Karpas-422 (cell line): ENCODE measurements around the gene ABCC8. TPM values are rescaled to one million over a fixed set of nuclear protein-coding genes. Genes with fewer than 3 reads are reported as not detected.

Experiments used
- DNase-seq: peaks from one replicate; pipeline ENCODE4 v3.0.0-alpha.2; 2015
- H2AFZ ChIP-seq: fragments of 200-600 bp; sonication (generic); 2 replicates; pipeline ENCODE4 v1.6.1; 2014; ENCODE audit warnings: antibody characterized with exemption, low read length, mixed read lengths
- H3K27ac ChIP-seq: fragments of 200-600 bp; sonication (generic); 2 replicates; pipeline ENCODE4 v1.5.1; 2014; ENCODE audit warnings: mild to moderate bottlenecking, low read length, moderate library complexity
- H3K27me3 ChIP-seq: fragments of 200-600 bp; sonication (generic); 2 replicates; pipeline ENCODE4 v1.6.1; 2014; ENCODE audit warnings: low read length, mixed read lengths
- H3K36me3 ChIP-seq: fragments of 200-600 bp; sonication (generic); 2 replicates; pipeline ENCODE4 v1.6.1; 2014; ENCODE audit warnings: low read length, mixed read lengths; ENCODE audit not compliant: insufficient read depth
- H3K4me1 ChIP-seq: fragments of 200-600 bp; sonication (generic); 2 replicates; pipeline ENCODE4 v1.6.1; 2014; ENCODE audit warnings: mild to moderate bottlenecking, low read length, mixed read lengths
- H3K4me2 ChIP-seq: fragments of 200-600 bp; sonication (generic); 2 replicates; pipeline ENCODE4 v1.6.1; 2014; ENCODE audit warnings: low read length, low read depth, mild to moderate bottlenecking; ENCODE audit not compliant: poor library complexity, severe bottlenecking
- H3K4me3 ChIP-seq: fragments of 200-600 bp; sonication (generic); 2 replicates; pipeline ENCODE4 v1.5.1; 2014; ENCODE audit warnings: mild to moderate bottlenecking, antibody characterized with exemption, low read length, mixed read lengths
- H3K79me2 ChIP-seq: fragments of 200-600 bp; sonication (generic); 2 replicates; pipeline ENCODE4 v1.6.1; 2014; ENCODE audit warnings: mild to moderate bottlenecking, low read length, mixed read lengths
- H3K9ac ChIP-seq: fragments of 200-600 bp; sonication (generic); 2 replicates; pipeline ENCODE4 v1.6.0; 2014; ENCODE audit warnings: low read length
- H3K9me2 ChIP-seq: fragments of 200-600 bp; sonication (generic), shearing (Covaris generic); replicated peaks from 2 replicates; pipeline ENCODE4 v1.6.0; 2014; ENCODE audit warnings: mild to moderate bottlenecking, low read length, moderate library complexity; ENCODE audit not compliant: insufficient read depth
- H3K9me3 ChIP-seq: fragments of 300-700, 200-600 bp; sonication (generic); 2 replicates; pipeline ENCODE4 v1.6.1; 2014; ENCODE audit warnings: low read length, mixed read lengths
- H4K20me1 ChIP-seq: fragments of 200-600 bp; sonication (generic); 2 replicates; pipeline ENCODE4 v1.6.1; 2014; ENCODE audit warnings: mild to moderate bottlenecking, antibody characterized with exemption, low read length, low read depth; ENCODE audit not compliant: insufficient read depth
- total RNA-seq: library from RNA; depleted of rRNA; stranded (reverse); fragments of >200 nt; shearing (Covaris generic); gene quantifications from 2 replicates; pipeline ENCODE4 v1.2.3, GENCODE V29; 2014; ENCODE audit warnings: low replicate concordance

Gene ABCC8
- total RNA-seq, 1 experiment from 2014 or later, result not detected

DNA sequence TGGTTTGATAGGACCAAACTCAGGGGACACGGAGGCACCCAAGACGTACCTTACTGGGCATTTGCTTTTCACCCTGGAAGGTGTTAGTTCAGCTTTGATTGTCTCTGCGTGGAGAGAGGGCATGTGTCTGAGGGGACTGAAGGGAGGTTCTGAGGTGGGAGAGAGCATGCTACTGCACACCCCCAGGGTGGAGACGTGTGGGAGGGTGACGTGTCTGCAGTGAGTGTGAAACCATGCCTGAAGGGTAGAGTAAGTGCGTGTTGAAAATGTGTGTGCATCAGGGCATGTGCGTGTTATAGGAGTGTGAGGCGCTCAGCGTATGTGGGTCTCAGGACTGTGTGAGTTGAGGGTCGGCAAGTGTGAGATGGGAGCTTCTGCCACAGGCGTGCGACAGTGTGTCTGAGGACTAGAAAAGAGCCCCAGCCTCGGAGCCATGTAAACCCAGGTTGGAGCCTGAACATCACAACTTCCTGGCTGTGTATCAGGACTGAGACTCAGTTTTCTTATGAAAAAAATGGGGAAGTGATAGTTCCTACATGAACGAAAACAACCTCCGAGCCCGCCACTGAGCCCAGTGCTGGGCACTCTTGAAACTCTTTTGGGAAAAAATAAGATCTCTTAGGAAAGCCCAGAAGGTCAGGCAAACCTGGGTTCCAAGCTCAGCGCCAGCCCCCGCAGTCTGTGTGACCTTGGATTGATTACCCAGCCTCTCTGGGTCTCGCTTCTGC, 76.4 kb downstream of the ABCC8 start:
- no peak overlapping the region for H3K27ac ChIP-seq

DNA sequence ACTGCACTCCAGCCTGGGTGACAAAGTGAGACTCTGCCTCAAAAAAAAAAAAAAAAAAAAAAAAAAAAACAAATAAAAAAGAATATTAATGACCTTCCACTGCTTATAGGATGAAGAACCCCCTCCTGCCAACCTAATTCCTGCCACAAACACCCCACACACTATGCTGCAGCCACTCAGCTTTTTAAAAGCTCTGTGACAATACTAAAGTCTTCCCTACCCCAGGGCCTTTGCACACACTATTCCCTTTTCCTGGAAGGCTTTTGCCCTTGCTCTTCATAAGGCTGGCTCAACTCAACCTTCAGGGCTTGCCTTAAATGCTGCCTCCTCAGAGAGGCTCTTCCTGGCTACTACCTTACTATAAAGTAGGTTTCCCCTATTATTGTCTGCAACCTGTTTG, 77.4 kb downstream of the ABCC8 start:
- Histone ChIP-seq H3K9me3 (no peaks in the 10 kb centered on the region), H3K27me3 (no peaks in the 10 kb centered on the region), H3K36me3 (no peaks in the 10 kb centered on the region), H2AFZ (no peak overlapping the region), H3K4me2 (no peak overlapping the region), H3K79me2 (no peaks in the 10 kb centered on the region), H3K27ac (no peak overlapping the region), H3K9me2 (no peaks in the 10 kb centered on the region), H4K20me1 (no peaks in the 10 kb centered on the region), H3K9ac (no peak overlapping the region), H3K4me3 (no peak overlapping the region), H3K4me1 (peaks cover 13% of the 10 kb centered on the region)
- DNase-seq, result no peak

More for the DNA sequence above, 76.4 kb downstream of the ABCC8 start:
- Histone ChIP-seq H3K9me3 (no peaks in the 10 kb centered on the region), H2AFZ (peak overlapping the region; percentile 72; the same call in 1 of the 2 replicates), H4K20me1 (no peaks in the 10 kb centered on the region), H3K4me1 (peaks cover 13% of the 10 kb centered on the region), H3K4me2 (peak overlapping the region; percentile 50), H3K9me2 (no peaks in the 10 kb centered on the region), H3K36me3 (no peaks in the 10 kb centered on the region), H3K79me2 (no peaks in the 10 kb centered on the region), H3K27me3 (no peaks in the 10 kb centered on the region), H3K9ac (peak overlapping the region; percentile 21; the same call in 1 of the 2 replicates), H3K4me3 (peak overlapping the region; percentile 34)
- peak; percentile 50 for DNase-seq

DNA sequence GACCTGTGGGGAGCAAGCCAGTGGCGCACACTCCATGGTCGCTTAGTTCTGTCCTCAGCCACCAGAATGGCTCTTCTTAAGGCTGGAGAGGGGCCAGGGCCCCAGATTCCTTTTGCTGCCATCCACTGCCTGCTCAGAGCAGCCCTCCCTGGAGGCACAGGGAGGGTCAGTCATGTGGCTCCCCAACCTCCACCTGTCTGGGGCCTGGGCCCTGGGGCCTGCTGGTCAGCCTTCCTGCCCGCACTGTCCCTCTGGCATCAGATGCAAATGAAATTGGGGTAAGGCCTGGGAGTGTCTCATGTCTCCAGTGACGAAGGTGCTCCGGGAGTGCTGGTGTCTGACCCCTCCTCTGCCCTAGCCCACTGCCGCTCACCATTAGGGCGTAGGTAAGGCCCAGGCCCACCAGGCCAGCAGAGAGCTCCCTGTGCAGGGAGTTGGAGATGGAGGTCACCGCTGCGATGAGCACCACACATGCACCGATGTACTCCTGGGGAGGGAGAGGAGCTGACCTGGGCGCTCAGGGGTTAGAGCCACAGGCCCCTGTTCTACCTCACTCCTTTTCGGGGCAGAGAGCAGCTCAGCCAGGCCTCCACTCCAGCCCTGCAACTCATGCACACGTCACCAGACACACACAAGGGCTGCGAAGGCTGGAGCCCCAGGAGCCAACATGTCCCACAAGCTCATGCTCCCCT, 79.2 kb downstream of the ABCC8 start:
- no peak for DNase-seq
- H3K9me2 ChIP-seq, result no peaks in the 10 kb centered on the region
- no peak overlapping the region for H3K4me2 ChIP-seq
- H2AFZ ChIP-seq, result no peak overlapping the region
- peaks cover 13% of the 10 kb centered on the region for H3K4me1 ChIP-seq
- no peak overlapping the region for H3K27ac ChIP-seq
- no peaks in the 10 kb centered on the region for H4K20me1 ChIP-seq
- H3K27me3 ChIP-seq, result no peaks in the 10 kb centered on the region
- no peaks in the 10 kb centered on the region for H3K79me2 ChIP-seq
- H3K9me3 ChIP-seq, result no peaks in the 10 kb centered on the region
- H3K9ac ChIP-seq, result no peak overlapping the region
- H3K4me3 ChIP-seq, result no peak overlapping the region
- H3K36me3 ChIP-seq, result no peaks in the 10 kb centered on the region

DNA sequence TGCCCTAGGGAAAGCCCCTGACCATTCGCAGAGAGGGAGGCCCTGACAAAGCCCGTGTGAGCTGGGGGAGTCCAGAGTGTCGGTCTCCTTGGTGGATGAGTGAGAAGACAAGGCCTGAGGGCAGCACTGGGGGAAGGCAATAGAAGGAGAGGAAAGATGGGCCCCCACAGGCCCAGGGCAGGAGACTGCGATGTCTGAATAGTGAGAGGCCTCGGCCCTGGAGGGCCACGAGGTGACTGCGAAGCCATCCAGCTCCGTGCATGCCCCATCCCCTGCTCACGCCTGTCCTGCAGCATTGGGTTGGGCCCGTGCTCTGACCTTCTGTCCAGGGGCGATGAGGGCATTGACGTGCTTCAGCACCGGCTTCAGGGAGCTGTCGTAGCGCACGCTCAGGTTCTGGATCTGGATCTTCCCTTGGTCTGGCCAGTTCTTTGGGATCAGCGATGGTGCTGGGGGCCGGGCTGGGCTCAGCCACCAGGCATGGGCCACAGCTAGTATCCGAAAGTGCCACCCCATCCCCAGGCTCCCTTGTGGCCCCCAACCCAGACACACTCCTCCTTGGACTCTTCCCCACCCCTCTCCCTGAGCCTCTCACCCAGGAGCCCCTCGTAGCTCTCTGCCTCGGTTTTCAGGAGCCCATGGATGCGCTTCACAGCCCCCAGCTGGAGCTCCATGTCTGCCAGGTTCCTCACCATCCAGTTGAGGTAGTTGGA, 79.9 kb downstream of the ABCC8 start:
- no peaks in the 10 kb centered on the region for H3K9me2 ChIP-seq
- H3K4me1 ChIP-seq, result peaks cover 20% of the 10 kb centered on the region
- no peaks in the 10 kb centered on the region for H4K20me1 ChIP-seq
- H3K9ac ChIP-seq, result no peak overlapping the region
- no peak for DNase-seq
- no peak overlapping the region for H3K27ac ChIP-seq
- no peak overlapping the region for H3K4me2 ChIP-seq
- no peak overlapping the region for H2AFZ ChIP-seq
- H3K27me3 ChIP-seq, result no peaks in the 10 kb centered on the region
- no peaks in the 10 kb centered on the region for H3K79me2 ChIP-seq
- H3K4me3 ChIP-seq, result no peak overlapping the region
- H3K36me3 ChIP-seq, result no peaks in the 10 kb centered on the region
- no peaks in the 10 kb centered on the region for H3K9me3 ChIP-seq

DNA sequence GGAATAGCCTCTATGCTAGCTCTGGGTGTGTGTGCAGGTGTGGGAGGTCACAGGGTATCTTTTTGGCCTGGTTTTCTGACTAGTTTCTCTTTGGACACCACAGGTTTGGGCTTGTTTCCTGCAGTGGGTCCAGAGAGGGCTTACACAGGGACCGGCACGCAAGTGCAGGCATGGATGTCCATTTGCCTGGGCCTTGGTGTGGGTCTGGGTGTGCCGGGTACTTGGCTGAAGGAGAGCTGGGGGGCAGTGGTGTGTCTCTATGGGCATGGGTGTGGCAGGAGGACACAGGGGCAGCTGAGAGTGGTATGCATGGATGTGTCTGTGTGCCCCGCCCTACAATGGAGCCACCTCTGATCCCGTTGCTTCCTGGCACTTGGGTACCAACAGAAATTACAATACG, 80.7 kb downstream of the ABCC8 start:
- DNase-seq, result no peak
- H2AFZ ChIP-seq, result no peak overlapping the region
- no peaks in the 10 kb centered on the region for H3K79me2 ChIP-seq
- H3K9me2 ChIP-seq, result no peaks in the 10 kb centered on the region
- H3K4me2 ChIP-seq, result no peak overlapping the region
- H3K4me1 ChIP-seq, result peaks cover 26% of the 10 kb centered on the region
- H3K4me3 ChIP-seq, result no peak overlapping the region
- no peaks in the 10 kb centered on the region for H3K27me3 ChIP-seq
- no peaks in the 10 kb centered on the region for H3K36me3 ChIP-seq
- H3K9me3 ChIP-seq, result no peaks in the 10 kb centered on the region
- no peak overlapping the region for H3K27ac ChIP-seq
- H3K9ac ChIP-seq, result no peak overlapping the region
- H4K20me1 ChIP-seq, result no peaks in the 10 kb centered on the region

DNA sequence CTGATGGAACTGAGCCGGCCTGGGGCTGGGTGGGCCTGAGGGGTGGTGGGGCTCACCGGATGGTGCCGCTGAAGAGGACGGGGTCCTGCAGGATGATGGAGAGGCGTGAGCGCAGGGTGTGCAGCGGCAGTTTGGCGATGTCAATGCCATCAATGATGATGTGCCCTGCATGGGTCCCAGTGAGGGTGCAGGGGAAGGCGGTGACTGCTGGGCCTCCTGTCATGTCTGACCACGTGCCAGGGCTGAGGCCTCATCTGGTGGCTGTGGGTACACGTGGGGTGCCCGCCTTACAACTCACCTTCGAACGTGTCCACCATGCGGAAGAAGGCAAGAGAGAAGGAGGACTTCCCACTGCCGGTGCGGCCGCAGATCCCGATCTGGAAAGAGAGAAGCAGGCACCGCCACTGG, 81.1 kb downstream of the ABCC8 start:
- Histone ChIP-seq H3K27me3 (no peaks in the 10 kb centered on the region), H3K9me2 (no peaks in the 10 kb centered on the region), H3K79me2 (no peaks in the 10 kb centered on the region), H2AFZ (no peak overlapping the region), H3K9me3 (no peaks in the 10 kb centered on the region), H3K27ac (no peak overlapping the region), H4K20me1 (no peaks in the 10 kb centered on the region), H3K4me1 (peaks cover 23% of the 10 kb centered on the region), H3K9ac (no peak overlapping the region), H3K4me2 (no peak overlapping the region), H3K4me3 (no peak overlapping the region), H3K36me3 (no peaks in the 10 kb centered on the region)
- DNase-seq, result no peak

DNA sequence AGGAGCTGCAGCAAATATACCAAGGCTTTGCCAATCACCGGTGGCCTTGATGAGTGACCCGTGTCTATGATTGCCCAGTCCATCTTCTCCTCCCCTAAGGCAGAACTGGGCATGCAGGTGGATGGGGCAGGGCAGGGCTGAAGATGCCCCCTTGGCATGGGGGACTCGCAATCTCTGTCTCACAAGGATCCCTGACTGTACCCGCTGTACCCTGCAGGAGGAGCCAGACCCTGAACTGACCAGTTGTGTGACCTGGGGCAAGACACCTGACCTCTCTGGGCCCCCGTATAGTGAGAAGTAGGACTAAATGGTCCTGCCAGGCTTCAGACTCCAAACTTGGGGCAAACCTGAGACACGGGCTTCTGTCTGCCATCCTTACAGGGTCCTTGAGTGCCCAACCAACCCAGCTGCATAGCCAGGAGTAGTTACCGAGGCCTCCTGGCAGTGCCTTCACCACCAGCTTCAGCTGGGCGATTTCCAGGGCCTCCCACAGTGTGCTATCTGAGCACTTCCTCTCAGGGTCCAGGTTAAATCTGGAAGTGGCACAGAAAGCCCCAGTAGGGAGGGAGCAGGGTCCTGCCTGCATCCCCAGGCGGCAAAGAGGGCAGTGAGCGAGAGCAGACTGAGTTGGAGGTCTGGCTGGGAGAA, 81.8 kb downstream of the ABCC8 start:
- Histone ChIP-seq H3K27me3 (no peaks in the 10 kb centered on the region), H3K4me3 (no peak overlapping the region), H3K4me1 (peaks cover 17% of the 10 kb centered on the region), H3K4me2 (no peak overlapping the region), H3K9ac (no peak overlapping the region), H3K27ac (no peak overlapping the region), H2AFZ (no peak overlapping the region), H4K20me1 (no peaks in the 10 kb centered on the region), H3K9me2 (no peaks in the 10 kb centered on the region), H3K9me3 (no peaks in the 10 kb centered on the region), H3K36me3 (no peaks in the 10 kb centered on the region), H3K79me2 (no peaks in the 10 kb centered on the region)
- no peak for DNase-seq

DNA sequence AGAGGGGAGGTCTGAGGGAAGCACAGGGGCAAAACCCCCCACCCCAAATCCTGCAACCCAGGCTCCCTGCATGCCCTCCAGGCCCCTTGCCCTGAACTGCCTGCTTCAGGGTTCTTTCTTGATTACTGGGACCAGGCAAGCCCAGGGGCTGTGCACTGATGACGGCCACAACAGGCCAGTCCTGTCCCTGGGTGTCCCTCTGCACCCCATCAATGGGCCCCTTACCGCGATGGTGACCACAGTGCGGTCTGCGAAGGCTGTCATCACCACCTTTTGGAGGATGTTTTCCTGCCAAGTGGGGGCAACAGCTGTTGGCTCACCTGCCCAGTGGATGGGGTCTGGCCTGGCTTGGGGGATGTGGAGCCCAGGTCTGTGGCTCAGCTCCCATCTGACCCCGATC, 83.2 kb downstream of the ABCC8 start:
- Histone ChIP-seq H3K4me2 (no peak overlapping the region), H3K79me2 (no peaks in the 10 kb centered on the region), H3K4me3 (no peak overlapping the region), H3K9ac (no peak overlapping the region), H4K20me1 (no peaks in the 10 kb centered on the region), H3K9me3 (no peaks in the 10 kb centered on the region), H3K36me3 (no peaks in the 10 kb centered on the region), H3K27me3 (no peaks in the 10 kb centered on the region), H3K9me2 (no peaks in the 10 kb centered on the region), H3K27ac (no peak overlapping the region), H2AFZ (no peak overlapping the region), H3K4me1 (peaks cover 27% of the 10 kb centered on the region)
- no peak for DNase-seq
